GM06990 (cell line): ENCODE data around the gene RSRC2.
A peak's percentile ranks its signal among the peaks of the same experiment; 100 is the strongest.

ENCODE experiments used
- DNase-seq: peaks from one replicate; pipeline ENCODE4 v3.0.0-alpha.2; 2011; ENCODE audit not compliant: insufficient read length; ENCODE audit errors: extremely low read depth
- H3K27me3 ChIP-seq: replicated peaks from 2 replicates; pipeline ENCODE4 v1.6.0; 2011; ENCODE audit warnings: low read length; ENCODE audit not compliant: control insufficient read depth, insufficient read depth
- H3K36me3 ChIP-seq: 2 replicates; pipeline ENCODE4 v1.5.1; 2011; ENCODE audit warnings: low read length; ENCODE audit not compliant: control insufficient read depth, insufficient read depth
- H3K4me3 ChIP-seq: replicated peaks from 2 replicates; pipeline ENCODE4 v1.5.1; 2011; ENCODE audit warnings: low read depth, mild to moderate bottlenecking, control low read depth, low read length
- CTCF ChIP-seq: IDR thresholded peaks from 2 replicates; pipeline ENCODE4 v1.5.1; 2011; ENCODE audit warnings: low read length, control low read depth, mild to moderate bottlenecking, inconsistent platforms; ENCODE audit not compliant: insufficient read depth, poor library complexity, severe bottlenecking

Gene RSRC2

DNA sequence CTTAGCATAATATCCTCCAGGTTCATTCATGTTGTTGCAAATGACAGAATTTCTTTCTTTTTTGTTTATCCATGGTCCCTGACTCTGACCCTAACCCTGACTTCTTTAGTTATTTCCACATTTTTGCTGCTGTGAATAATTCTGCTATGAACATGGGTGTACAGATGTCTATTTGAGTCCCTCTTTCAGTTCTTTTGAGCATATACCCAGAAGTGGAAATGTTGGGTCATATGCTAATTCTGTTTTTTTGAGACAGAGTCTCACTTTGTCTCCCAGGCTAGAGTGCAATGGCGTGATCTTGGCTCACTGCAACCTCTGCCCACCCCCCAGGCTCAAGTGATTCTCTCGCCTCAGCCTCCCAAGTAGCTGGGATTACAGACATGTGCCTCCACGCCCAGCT is 33.4 kb upstream of the RSRC2 start:
- no peaks in the 10 kb centered on the region for H3K27me3 ChIP-seq
- no peak overlapping the region for H3K4me3 ChIP-seq
- DNase-seq = no peak
- TF ChIP-seq CTCF = no peak
- no peaks in the 10 kb centered on the region; the same call in 1 of the 2 replicates for H3K36me3 ChIP-seq

- TF ChIP-seq CTCF = no peak
- no peaks in the 10 kb centered on the region for H3K27me3 ChIP-seq
- no peaks in the 10 kb centered on the region; the same call in 1 of the 2 replicates for H3K36me3 ChIP-seq
- peak; percentile 43 for DNase-seq
- H3K4me3 ChIP-seq = no peak overlapping the region
These were observed 32.3 kb upstream of the RSRC2 start for GRCh38 chr12:122558745-122559641.

DNA sequence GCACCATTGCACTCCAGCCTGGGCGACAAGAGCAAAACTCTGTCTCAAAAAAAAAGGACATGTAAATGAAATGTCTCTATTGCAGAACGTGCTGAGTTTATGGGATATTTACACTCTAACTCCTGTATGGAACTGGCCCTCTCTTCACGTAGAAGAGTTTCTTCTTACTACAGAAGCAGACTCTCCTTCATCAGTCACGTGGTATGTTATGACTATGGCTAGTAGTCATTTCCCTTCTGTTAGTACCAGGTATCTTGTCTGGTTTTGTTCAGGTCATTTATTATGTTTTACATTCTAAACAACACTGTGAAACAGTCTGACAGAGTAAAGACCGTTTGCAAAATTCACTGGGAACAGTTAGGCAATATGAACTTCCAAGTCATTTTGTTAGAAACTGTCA is 20.6 kb upstream of the RSRC2 start:
- peaks cover 7% of the 10 kb centered on the region for H3K36me3 ChIP-seq
- no peak for DNase-seq
- H3K4me3 ChIP-seq = no peak overlapping the region
- no peak for TF ChIP-seq CTCF
- H3K27me3 ChIP-seq = no peaks in the 10 kb centered on the region

GRCh38 chr12:122545855-122546254 is 19.1 kb upstream of the RSRC2 start:
- TF ChIP-seq CTCF = no peak
- DNase-seq = peak; percentile 30
- Histone ChIP-seq H3K27me3 (no peaks in the 10 kb centered on the region), H3K4me3 (no peak overlapping the region), H3K36me3 (peaks cover 4% of the 10 kb centered on the region)

DNA sequence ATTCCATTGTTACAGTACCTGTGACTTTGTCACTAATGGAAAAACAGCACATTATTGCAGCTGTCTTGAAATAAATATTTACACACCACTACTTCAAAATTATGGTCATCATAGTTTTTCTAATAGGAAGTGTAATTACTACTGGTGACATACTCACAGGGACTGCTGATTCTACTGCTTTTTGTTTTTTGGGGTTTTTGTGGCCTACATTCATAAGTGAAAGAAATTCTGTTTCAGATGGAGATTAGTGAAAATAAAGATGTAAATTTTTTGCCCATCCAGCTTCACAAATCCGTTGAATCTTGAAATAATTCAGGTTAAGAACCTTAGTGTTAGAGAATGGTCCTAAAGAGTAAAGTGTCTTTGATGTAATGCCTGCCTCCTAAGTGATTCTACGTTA is 17.8 kb upstream of the RSRC2 start:
- no peak for DNase-seq
- Histone ChIP-seq H3K4me3 (no peak overlapping the region), H3K27me3 (no peaks in the 10 kb centered on the region), H3K36me3 (peaks cover 1% of the 10 kb centered on the region)
- TF ChIP-seq CTCF = no peak
